PC-9 (cell line): ENCODE measurements around the gene FBXL5. TPM values are rescaled to one million over a fixed set of nuclear protein-coding genes. Genes with fewer than 3 reads are reported as not detected.
A peak's percentile ranks its signal among the peaks of the same experiment; 100 is the strongest.

Experiments used
- BruUV-seq: library from RNA; stranded (reverse); fragments of 400-500 nt; replicated peaks from 2 replicates; lab custom pipeline; 2021; lab: Mats Ljungman, UMichigan
- CTCF ChIA-PET: fragments of 300-600 bp; sonication (Branson Sonifier 250); formaldehyde crosslinking; loops from one replicate; lab custom pipeline; 2022; ENCODE audit warnings: antibody characterized with exemption; lab: Charles Lee
- POLR2A ChIA-PET: fragments of 300-600 bp; sonication (Branson Sonifier 250); formaldehyde crosslinking; loops from one replicate; lab custom pipeline; 2022; ENCODE audit warnings: antibody characterized with exemption; ENCODE audit not compliant: unreplicated experiment; lab: Charles Lee
- DNase-seq, 2 experiments: peaks; one replicate each; pipeline versions ENCODE4 v3.0.0 to v3.0.0-alpha.2; 2015 to 2022; ENCODE audit warnings: mixed read lengths in 1 of 2
- H2AFZ ChIP-seq: fragments of 200-600 bp; sonication (generic); 2 replicates; pipeline ENCODE4 v1.8.1; 2017; ENCODE audit warnings: antibody characterized with exemption
- H3F3A ChIP-seq: fragments of 200-600 bp; sonication (generic); 2 replicates; pipeline ENCODE4 v1.8.1; 2017; ENCODE audit warnings: antibody characterized with exemption, mild to moderate bottlenecking, low read depth; ENCODE audit not compliant: insufficient read depth
- H3K27ac ChIP-seq: fragments of 200-600 bp; sonication (generic); 2 replicates; pipeline ENCODE4 v1.6.1; 2016; ENCODE audit warnings: mixed run types
- H3K27me3 ChIP-seq: fragments of 200-600 bp; sonication (generic); 2 replicates; pipeline ENCODE4 v1.6.1; 2016; ENCODE audit warnings: low read depth, mixed run types; ENCODE audit not compliant: insufficient read depth
- H3K36me3 ChIP-seq: fragments of 200-600 bp; sonication (generic); 2 replicates; pipeline ENCODE4 v1.6.1; 2016; ENCODE audit warnings: low read depth, mixed run types
- H3K4me1 ChIP-seq: fragments of 200-600 bp; sonication (generic); replicated peaks from 2 replicates; pipeline ENCODE4 v1.6.1; 2016; ENCODE audit warnings: mixed run types; ENCODE audit not compliant: insufficient read depth
- H3K4me2 ChIP-seq: fragments of 200-600 bp; sonication (generic); 2 replicates; pipeline ENCODE4 v1.6.1; 2017; ENCODE audit warnings: mixed run types
- H3K4me3 ChIP-seq: fragments of 200-600 bp; sonication (generic); 2 replicates; pipeline ENCODE4 v1.6.1; 2016; ENCODE audit warnings: mixed run types
- H3K79me2 ChIP-seq: fragments of 200-600 bp; sonication (generic); 2 replicates; pipeline ENCODE4 v1.6.1; 2017; ENCODE audit warnings: low read depth, mixed run types
- H3K9me2 ChIP-seq: fragments of 200-600 bp; sonication (generic); 2 replicates; pipeline ENCODE4 v1.8.1; 2017; ENCODE audit warnings: mild to moderate bottlenecking; ENCODE audit not compliant: insufficient read depth
- H3K9me3 ChIP-seq: fragments of 200-600 bp; sonication (generic); 2 replicates; pipeline ENCODE4 v1.8.1; 2016; ENCODE audit warnings: low read depth; ENCODE audit not compliant: insufficient read depth
- H4K20me1 ChIP-seq: fragments of 200-600 bp; sonication (generic); 2 replicates; pipeline ENCODE4 v1.8.1; 2017; ENCODE audit not compliant: insufficient read depth
- EZH2 ChIP-seq: fragments of 200-600 bp; sonication (generic); IDR thresholded peaks from 2 replicates; pipeline ENCODE4 v1.8.0; 2017; ENCODE audit warnings: antibody characterized with exemption, low read depth
- intact Hi-C: fragments of 100-400 bp; cut with micrococcal nuclease; formaldehyde crosslinking; loops from one replicate; pipeline ENCODE4 v1.10.0; 2022; ENCODE audit not compliant: unreplicated experiment
- total RNA-seq: library from RNA; stranded (reverse); gene quantifications from 2 replicates; pipeline ENCODE4 v1.2.3, GENCODE V29; 2021
- TF ChIP-seq, protein P1 (sequence below): fragments of 200-600 bp; sonication (generic); conservative IDR thresholded peaks from 2 replicates; pipeline ENCODE4 v1.6.1; 2017; ENCODE audit warnings: mixed run types, antibody characterized with exemption, mild to moderate bottlenecking, moderate library complexity

The FBXL5 gene
- total RNA-seq, 1 experiment from 2014 or later = 40.7 TPM

DNA sequence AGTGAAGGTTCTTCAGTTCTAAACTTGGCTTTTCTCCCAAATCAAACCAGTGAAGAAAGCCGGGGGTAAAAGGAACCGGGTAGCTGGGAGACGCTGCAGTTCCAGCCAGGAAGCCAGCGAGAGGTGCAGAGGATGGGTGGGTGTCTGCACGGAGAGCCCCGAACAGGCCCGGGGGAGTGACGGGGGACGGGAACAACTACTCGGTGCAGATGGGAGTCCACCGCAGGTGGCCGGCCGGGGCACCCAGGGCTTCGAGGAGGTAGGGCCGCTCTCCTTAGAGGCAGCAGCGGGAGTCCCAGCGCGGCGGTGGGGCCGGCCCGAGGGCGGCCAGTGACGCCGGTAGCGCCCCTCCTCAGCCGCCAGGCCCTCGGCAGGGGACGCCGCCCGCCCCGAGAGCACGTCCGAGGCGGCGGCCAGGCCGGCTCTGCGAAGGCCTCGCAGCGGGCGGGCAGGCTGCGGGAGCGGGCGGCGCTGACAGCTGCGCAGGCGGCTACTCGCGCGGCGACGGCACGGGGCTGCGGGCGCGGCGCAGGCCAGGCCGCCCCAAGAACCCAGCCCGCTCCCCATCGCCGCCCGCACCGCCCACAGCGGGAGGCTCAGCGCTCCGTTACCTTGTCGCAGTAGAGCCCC is 449 bp downstream of the FBXL5 start:
- no peak for DNase-seq
- no peaks in the 10 kb centered on the region for H3K9me2 ChIP-seq
- intact Hi-C loops = loop anchor here (1.0 to 10.0 kb wide), 5 partner anchors 27 to 650 kb away; partner anchors contain the start of genes CD38 and FAM200B
- CTCF ChIA-PET = no interaction called here
- H3K9me3 ChIP-seq = no peaks in the 10 kb centered on the region
- no peaks in the 10 kb centered on the region for H3K27me3 ChIP-seq
- TF ChIP-seq, protein P1, sequence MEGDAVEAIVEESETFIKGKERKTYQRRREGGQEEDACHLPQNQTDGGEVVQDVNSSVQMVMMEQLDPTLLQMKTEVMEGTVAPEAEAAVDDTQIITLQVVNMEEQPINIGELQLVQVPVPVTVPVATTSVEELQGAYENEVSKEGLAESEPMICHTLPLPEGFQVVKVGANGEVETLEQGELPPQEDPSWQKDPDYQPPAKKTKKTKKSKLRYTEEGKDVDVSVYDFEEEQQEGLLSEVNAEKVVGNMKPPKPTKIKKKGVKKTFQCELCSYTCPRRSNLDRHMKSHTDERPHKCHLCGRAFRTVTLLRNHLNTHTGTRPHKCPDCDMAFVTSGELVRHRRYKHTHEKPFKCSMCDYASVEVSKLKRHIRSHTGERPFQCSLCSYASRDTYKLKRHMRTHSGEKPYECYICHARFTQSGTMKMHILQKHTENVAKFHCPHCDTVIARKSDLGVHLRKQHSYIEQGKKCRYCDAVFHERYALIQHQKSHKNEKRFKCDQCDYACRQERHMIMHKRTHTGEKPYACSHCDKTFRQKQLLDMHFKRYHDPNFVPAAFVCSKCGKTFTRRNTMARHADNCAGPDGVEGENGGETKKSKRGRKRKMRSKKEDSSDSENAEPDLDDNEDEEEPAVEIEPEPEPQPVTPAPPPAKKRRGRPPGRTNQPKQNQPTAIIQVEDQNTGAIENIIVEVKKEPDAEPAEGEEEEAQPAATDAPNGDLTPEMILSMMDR = no peak
- no peak for TF ChIP-seq EZH2
- peak overlapping the region; percentile 84; the same call in 1 of the 2 replicates for H2AFZ ChIP-seq
- H4K20me1 ChIP-seq = no peaks in the 10 kb centered on the region
- BruUV-seq = no TSS peak
- peak overlapping the region; percentile 52 for H3K27ac ChIP-seq
- H3F3A ChIP-seq = no peaks in the 10 kb centered on the region; the same call in 1 of the 2 replicates
- H3K4me2 ChIP-seq = peak overlapping the region; percentile 99
- peaks cover 49% of the 10 kb centered on the region for H3K79me2 ChIP-seq
- POLR2A ChIA-PET = interaction anchor here (0.5 to 0.8 kb wide), 4 partner anchors 37 to 266 kb away, joined by 3 to 12 read pairs (median 5); no protein-coding TSS in a partner anchor
- H3K4me3 ChIP-seq = peak overlapping the region; percentile 83
- H3K36me3 ChIP-seq = no peaks in the 10 kb centered on the region; the same call in 1 of the 2 replicates
- H3K4me1 ChIP-seq = peaks cover 26% of the 10 kb centered on the region

DNA sequence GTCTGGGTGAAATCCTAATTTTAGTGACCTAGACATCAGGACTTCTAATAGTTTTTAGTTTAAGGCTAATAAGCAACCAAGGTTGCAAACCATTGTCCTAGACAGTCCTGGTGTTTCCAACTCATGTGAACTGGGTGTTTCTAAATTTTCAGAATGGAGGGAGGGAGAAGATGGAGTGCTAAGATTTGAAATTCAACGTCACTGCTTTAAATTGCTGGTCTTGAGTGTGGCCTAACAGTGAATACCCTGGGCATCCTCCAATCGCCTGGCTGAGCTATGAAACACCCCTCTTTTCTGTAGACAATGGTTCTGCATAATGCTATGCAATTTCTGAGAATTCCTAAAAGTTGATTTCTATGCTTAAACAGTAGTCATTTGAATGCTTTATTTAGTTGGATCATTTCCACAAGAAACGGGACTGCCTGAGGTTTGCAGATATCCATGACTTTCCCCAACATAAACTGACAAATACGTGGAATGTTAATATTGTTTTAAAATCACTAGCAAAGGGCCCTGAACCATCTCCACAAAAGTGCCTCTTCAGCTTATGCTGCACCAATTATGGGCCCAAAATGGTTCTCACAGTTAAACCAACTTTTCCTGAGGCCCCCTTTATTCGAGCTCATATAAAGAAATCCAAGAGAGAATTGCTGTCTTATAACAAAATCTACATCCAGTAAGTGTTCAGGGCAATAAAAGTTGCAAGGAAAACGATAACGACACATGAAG is 1.1 kb downstream of the FBXL5 start:
- peaks cover 20% of the 10 kb centered on the region for H3K4me1 ChIP-seq
- H3F3A ChIP-seq = no peaks in the 10 kb centered on the region; the same call in 1 of the 2 replicates
- peak in 1 of 2 experiments; percentile 8 for DNase-seq
- intact Hi-C loops = loop anchor here (2.0 to 10.0 kb wide), 4 partner anchors 38 to 649 kb away; partner anchors contain the start of gene CD38
- ChIA-PET POLR2A (interaction anchor here (0.5 to 0.8 kb wide), 4 partner anchors 37 to 267 kb away, joined by 3 to 12 read pairs (median 5); no protein-coding TSS in a partner anchor), CTCF (no interaction called here)
- H2AFZ ChIP-seq = peak overlapping the region; percentile 70; the same call in 1 of the 2 replicates
- BruUV-seq = TSS peak; percentile 54
- H3K36me3 ChIP-seq = no peaks in the 10 kb centered on the region; the same call in 1 of the 2 replicates
- H3K27me3 ChIP-seq = no peaks in the 10 kb centered on the region
- H3K79me2 ChIP-seq = peaks cover 54% of the 10 kb centered on the region
- no peaks in the 10 kb centered on the region for H3K9me2 ChIP-seq
- no peaks in the 10 kb centered on the region for H4K20me1 ChIP-seq
- peak overlapping the region; percentile 83 for H3K4me3 ChIP-seq
- TF ChIP-seq EZH2 = no peak
- TF ChIP-seq, protein P1 = no peak
- H3K9me3 ChIP-seq = no peaks in the 10 kb centered on the region
- H3K4me2 ChIP-seq = peak overlapping the region; percentile 99
- peak overlapping the region; percentile 52 for H3K27ac ChIP-seq

DNA sequence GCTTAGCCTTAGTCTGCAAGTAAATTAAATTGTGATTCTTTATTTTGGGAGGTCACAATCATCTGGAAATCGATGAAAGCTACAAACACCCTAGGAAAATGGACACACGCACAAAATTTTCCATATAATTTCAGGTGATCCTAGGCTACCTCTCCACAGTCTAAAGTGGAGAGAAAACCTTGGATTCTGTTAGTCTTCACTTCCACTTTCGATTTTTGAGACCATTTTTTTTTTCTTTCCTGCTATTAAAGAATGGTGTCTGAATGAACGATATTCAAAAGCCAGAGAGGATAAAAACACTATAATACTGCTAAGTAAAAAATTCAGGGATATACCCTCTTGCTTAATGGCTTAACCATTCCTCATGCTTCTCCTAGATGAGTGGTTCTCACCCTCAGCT is 1.7 kb downstream of the FBXL5 start:
- H3K4me3 ChIP-seq = peak overlapping the region; percentile 83
- ChIA-PET CTCF (no interaction called here), POLR2A (no interaction called here)
- no peaks in the 10 kb centered on the region for H3K9me3 ChIP-seq
- TF ChIP-seq, protein P1 = no peak
- no peak for TF ChIP-seq EZH2
- H3F3A ChIP-seq = no peaks in the 10 kb centered on the region; the same call in 1 of the 2 replicates
- H3K4me2 ChIP-seq = peak overlapping the region; percentile 99
- no peaks in the 10 kb centered on the region; the same call in 1 of the 2 replicates for H3K36me3 ChIP-seq
- H3K4me1 ChIP-seq = peaks cover 19% of the 10 kb centered on the region
- DNase-seq = no peak
- H2AFZ ChIP-seq = no peak overlapping the region
- H3K27me3 ChIP-seq = no peaks in the 10 kb centered on the region
- no TSS peak for BruUV-seq
- H3K27ac ChIP-seq = peak overlapping the region; percentile 52; the same call in 1 of the 2 replicates
- intact Hi-C loops = loop anchor here (5.0 to 10.0 kb wide), 3 partner anchors 39 to 419 kb away; partner anchors contain the start of gene CD38
- no peaks in the 10 kb centered on the region for H3K9me2 ChIP-seq
- H3K79me2 ChIP-seq = peaks cover 60% of the 10 kb centered on the region
- H4K20me1 ChIP-seq = no peaks in the 10 kb centered on the region
